HG03442 (cell line): ENCODE measurements around the gene NME2.
"Not testable (repeated sequence)": the region's sequence is repeated elsewhere in the genome, so short reads cannot be mapped to it uniquely, and the experiment has no call there.

Experiments
- ATAC-seq: cut with Tn5 transposase; IDR thresholded peaks from one replicate; pipeline ENCODE4 v1.9.1; 2021; ENCODE audit warnings: mild to moderate bottlenecking, moderate library complexity; ENCODE audit not compliant: unreplicated experiment

NME2 gene

GRCh38 chr17:51166198-51166986 is at the start of gene NME2:
TSS of gene NME2 (plus strand) at chr17:51166411. CDS start at chr17:51166831, 420 bp downstream.
- peak; percentile 85 for ATAC-seq

DNA sequence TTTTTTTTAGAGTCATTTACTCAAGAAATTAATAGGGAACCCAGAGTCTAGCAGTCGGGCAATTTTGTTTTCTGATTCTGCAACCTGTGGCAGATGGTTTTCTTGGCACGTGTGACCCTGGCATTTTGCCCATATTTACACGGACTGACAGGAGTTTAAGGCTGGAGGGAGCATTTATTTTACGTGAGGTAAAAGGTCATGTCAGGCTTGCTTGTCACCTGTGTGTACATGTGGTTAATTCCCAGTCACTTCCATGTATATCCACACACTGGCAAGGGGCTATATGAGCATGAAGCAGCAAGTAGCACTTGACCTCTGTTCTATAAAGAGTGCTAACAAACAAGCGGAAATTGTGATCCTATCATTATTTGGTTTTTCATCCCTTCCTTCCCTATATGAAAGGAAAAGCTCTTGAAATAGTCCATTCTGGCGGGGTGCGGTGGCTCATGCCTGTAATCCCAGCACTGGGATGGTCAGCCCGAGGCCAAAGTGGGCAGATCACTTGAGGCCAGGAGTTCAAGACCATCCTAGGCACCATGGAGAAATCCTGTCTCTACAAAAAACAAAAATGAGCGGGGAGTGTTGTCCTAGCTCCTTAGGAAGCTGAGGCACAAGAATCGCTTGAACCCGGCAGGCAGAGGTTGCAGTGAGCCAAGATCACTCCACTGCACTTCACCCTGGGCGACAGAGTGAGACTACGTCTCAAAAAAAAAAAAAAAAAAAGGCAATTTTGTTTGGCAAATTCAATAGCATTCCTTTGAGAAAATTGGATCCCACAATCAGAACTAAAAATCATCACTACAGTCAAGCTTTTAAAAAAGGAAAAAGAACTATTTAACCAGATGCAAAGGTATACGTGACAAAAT is 47.6 kb upstream of the NME2 start:
- ATAC-seq = no peak

DNA sequence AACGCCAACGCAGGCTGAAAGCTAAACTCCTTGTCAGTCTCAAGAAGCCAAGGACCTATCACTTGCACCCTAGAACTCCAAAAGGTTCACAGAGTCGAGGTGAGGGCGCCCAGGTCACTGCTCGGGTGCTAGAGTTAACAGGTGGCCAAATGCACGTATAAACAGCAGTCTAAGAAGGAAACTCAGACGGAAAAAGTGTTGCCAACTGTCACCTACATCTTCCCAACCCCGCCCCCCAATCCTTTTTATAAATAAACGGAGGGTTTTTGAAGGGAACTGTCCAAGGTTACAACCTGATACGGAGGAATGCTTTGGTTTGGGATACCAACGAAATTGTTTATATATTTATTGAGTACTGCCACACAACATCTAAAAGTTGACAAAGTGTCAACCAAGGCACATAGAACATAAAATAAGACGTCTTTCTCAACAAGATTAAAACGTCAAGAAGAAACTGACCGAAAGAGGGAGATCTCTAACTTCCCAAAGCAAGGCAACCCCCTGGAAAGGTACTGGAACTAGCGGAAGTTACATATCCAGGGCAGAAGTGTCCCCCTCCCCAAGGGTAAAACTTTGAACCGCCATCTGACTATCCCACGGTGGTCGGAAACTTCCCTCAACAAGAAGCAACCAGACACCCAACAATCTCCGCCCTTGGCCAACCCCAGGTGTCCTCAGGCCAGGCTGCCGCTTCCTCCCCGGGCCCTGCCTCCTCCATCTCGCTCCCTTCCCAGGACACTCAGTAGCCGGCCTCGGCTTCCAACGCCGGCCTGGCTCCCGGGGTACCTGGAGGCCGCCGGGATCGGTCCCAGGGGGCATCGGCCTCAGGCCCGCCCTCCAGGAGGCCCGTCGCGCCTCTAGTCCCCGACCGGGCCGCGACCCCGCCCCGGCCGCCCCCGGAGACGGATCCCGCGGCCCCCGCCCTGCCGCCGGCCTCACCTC is 46.5 kb upstream of the NME2 start:
- peak; percentile 15 for ATAC-seq

GRCh38 chr17:51120357-51120738 is 45.9 kb upstream of the NME2 start:
- peak; percentile 42 for ATAC-seq

DNA sequence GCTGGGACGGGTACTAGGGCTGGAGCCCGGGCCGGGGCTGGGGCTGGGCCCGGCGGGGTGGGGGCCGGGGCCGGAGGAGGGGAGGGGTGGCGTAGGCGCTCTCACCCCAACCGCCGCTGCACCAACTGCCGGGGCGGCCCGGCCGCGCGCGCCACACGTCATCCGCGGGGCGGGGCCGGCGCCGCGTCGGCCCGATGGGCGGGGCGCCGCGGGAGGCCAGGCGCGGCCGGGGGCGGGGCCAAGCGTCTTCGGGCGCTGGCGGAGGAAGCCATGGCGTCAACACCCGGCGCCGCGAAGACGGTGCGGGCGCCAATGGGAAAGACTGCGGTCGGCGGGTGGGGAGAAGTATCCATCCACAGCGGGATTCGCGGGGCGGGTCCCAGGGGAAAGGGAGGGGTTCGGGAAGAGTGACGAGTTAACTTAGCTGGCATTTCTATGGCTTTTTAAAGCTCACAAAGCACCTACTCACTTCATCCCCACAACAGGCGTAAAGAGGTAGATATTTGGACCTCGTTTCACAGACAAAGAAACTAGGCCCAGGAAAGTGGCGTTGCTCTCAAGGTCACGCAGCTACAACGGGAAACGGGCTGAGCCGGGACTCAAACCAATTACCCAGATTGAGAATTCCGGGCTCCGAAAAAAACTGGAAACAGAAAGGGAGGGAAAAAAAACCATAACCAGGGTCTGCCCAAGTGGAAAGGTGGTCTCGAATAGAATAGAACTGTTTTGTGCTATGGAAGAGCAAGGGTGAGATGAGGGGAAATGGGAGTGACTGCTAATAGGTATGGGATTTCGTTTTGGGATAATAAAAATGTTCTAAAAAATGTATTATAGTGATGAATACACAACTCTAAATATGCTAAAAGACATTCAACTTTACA is 45.2 kb upstream of the NME2 start, which contains the start of gene SPAG9:
Gene SPAG9 (minus strand): TSS at position 130 of the 881 bp plus-strand sequence. CDS start 212 bp downstream, outside the sequence.
- ATAC-seq = peak; percentile 61

- peak; percentile 43 for ATAC-seq
Measured at GRCh38 chr17:51121620-51122472, 44.4 kb upstream of the NME2 start.

GRCh38 chr17:51122473-51123115 is 43.6 kb upstream of the NME2 start:
- ATAC-seq = not testable (repeated sequence)

- ATAC-seq = no peak
Measured at GRCh38 chr17:51124640-51125503, 41.3 kb upstream of the NME2 start.

DNA sequence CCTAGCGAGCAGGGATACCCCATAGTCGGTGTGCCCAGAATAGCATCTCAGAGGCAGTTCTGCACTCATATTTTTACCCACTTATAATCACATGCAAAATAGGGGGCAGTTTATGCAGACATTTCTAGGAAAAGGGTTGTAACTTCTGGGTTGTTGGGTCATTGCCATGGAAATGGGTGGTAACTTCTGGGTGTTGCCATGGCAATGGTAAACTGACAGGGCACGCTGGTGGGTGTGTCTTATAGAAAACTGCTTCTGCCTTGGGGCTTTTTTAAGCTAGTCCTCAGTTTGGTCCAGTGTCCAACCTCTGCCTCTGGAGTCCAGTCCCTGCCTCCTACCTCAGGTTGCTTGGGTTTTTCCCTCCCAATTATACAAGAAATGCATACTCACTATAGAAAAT is 38.1 kb upstream of the NME2 start:
- no peak for ATAC-seq

DNA sequence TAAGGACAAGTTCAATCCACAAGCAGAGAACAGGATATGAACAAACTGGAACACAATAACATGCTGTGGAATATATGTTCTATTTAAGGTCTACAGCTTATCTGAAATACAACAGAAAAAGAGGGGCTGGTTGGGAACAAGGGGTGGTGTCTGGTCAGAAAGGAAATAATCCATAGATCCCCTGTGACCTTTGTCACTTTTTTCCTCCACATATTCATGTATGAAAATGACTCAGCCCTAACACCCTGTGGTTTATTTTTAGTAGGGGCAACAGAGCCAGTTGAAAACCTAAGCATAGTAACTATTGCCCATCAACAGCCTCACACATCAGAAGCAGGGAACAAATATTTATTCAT is 33.3 kb upstream of the NME2 start:
- ATAC-seq = peak; percentile 64

- ATAC-seq = no peak
Measured at GRCh38 chr17:51133365-51133764, 32.8 kb upstream of the NME2 start.

DNA sequence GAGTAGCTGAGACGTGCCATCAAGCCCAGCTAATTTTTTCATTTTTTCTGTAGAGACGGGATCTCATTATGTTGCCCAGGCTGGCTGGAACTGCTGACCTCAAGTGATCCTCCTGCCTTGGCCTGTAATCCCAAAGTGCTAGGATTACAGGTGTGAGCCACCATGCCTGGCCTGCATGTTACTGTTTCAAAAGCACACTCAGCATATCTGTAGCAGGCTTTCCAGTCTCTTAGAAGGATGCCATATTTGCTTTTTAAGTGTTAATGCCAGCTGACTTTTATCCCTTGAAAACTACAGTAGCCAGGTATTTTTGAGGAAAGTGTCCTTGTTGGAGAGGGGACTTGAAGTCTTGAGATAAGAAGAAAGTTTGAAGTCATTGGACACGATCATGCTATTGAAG is 30.3 kb upstream of the NME2 start:
- ATAC-seq = no peak

DNA sequence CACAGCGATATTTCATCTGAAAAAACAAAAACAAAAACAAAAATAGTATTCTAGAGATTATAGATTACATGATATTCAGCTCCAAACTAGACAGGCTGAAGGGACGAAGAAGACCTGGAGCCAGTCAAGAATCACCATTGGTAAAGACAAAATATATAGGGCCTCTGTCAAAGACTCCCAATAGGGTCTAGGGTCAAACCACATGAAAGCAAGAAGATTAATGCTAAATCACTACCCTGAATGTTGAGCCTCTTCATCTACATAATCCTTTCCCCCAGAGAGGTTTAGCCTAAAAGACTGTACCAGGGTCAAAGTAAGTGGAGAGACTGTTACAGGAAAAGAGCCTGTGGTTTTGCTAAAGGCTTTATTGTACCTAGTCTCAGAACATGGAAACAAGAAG is 23.6 kb upstream of the NME2 start:
- no peak for ATAC-seq

DNA sequence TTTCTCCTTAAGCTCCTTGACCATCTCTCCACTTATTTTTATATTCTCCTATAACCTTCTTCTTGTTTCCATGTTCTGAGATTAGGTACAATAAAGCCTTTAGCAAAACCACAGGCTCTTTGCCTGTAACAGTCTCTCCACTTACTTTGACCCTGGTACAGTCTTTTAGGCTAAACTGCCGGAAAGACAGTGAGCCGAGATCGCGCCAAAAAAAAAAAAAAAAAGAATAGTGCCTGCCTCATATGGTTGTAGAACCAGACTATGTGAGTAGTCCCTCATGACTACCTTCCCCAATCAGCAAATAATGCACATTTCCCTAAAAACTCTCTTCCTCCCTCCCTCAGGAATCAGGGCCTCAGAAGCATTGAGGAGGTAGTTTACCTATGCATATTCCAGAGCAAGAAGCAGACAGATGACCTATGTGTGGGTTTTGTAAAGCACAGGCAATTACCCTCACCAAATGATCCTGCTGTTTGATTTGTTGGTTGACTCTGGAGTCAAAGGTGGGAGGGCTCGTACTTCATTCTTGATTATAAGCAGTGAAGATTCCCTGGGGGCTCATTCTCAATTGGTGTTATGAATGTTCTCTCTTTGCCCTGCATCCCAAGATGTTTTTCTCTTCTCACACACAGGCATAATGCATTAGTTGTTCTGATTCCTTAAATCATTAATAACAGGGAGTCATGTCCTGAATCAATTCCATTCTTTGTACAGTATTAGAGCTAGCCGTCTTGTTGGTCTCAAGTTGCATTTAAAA is 21.8 kb upstream of the NME2 start:
- no peak for ATAC-seq

- no peak for ATAC-seq
Measured at GRCh38 chr17:51147650-51148049, 18.6 kb upstream of the NME2 start.

GRCh38 chr17:51149163-51149562 is 17.0 kb upstream of the NME2 start:
- no peak for ATAC-seq

DNA sequence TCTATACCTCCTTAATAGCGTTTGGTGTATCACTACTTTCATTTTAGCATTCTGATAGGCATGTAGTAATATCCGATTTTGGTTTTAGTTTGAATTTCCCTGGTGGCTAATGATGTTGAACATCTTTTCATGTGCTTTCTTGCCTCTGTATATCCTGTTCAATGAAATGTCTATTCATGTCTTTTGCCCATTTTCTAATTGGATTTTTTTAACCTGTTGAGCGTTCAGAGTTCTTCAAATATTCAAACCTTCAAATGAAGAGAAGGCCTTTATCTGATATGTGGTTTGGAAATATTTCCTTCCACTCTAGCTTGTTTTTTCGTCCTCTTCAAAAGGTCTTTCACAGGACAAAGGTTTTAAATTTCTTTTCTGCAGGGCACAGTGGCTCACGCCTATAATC is 15.3 kb upstream of the NME2 start:
- no peak for ATAC-seq
